NCI-H2196 (cell line): ENCODE data around the gene SUMO4.

Experiments used
- DNase-seq: peaks from one replicate; lab custom pipeline; 2025; ENCODE audit not compliant: unreplicated experiment; lab: John Stamatoyannopoulos, UW

The SUMO4 gene

GRCh38 chr6:149400050-149400449 is at the start of gene SUMO4:
TSS of gene SUMO4 (plus strand) at chr6:149400262. CDS start at chr6:149400392, 130 bp downstream.
- DNase-seq: no peak

GRCh38 chr6:149354009-149354408 is 46.1 kb upstream of the SUMO4 start:
- DNase-seq: peak; percentile 19

- no peak for DNase-seq
These were observed 43.8 kb upstream of the SUMO4 start for GRCh38 chr6:149356081-149356750.

- DNase-seq: no peak
These were observed 42.1 kb upstream of the SUMO4 start for GRCh38 chr6:149357726-149358538.

- DNase-seq: no peak
These were observed 40.6 kb upstream of the SUMO4 start for GRCh38 chr6:149359440-149359839.

GRCh38 chr6:149360536-149360935 is 39.5 kb upstream of the SUMO4 start:
- no peak for DNase-seq

- no peak for DNase-seq
These were observed 37.8 kb upstream of the SUMO4 start for GRCh38 chr6:149362289-149362688.

GRCh38 chr6:149363154-149363553 is 36.9 kb upstream of the SUMO4 start:
- no peak for DNase-seq

- DNase-seq: no peak
These were observed 35.5 kb upstream of the SUMO4 start for GRCh38 chr6:149364557-149364956.

- DNase-seq: no peak
These were observed 34.9 kb upstream of the SUMO4 start for GRCh38 chr6:149365197-149365596.

- no peak for DNase-seq
These were observed 33.7 kb upstream of the SUMO4 start for GRCh38 chr6:149366267-149366921.

- DNase-seq: no peak
These were observed 32.0 kb upstream of the SUMO4 start for GRCh38 chr6:149368065-149368464.

- no peak for DNase-seq
These were observed 28.9 kb upstream of the SUMO4 start for GRCh38 chr6:149371154-149371553.

GRCh38 chr6:149372062-149372461 is 28.0 kb upstream of the SUMO4 start:
- DNase-seq: no peak

GRCh38 chr6:149373511-149373910 is 26.6 kb upstream of the SUMO4 start:
- no peak for DNase-seq

GRCh38 chr6:149379977-149380376 is 20.1 kb upstream of the SUMO4 start:
- DNase-seq: no peak

- DNase-seq: no peak
These were observed 19.5 kb upstream of the SUMO4 start for GRCh38 chr6:149380523-149380922.

- no peak for DNase-seq
These were observed 16.7 kb upstream of the SUMO4 start for GRCh38 chr6:149383371-149383770.

GRCh38 chr6:149384464-149384863 is 15.6 kb upstream of the SUMO4 start:
- no peak for DNase-seq

- DNase-seq: no peak
These were observed 13.9 kb upstream of the SUMO4 start for GRCh38 chr6:149385998-149386646.

GRCh38 chr6:149387779-149388512 is 12.1 kb upstream of the SUMO4 start:
- DNase-seq: no peak
